A549 (cell line): ENCODE results near the gene CCL7. TPM values are rescaled to one million over a fixed set of nuclear protein-coding genes. Genes with fewer than 3 reads are reported as not detected.

Source experiments
- ATAC-seq, 2 experiments: fragments of 200-7000 bp in 1 of 2; fragments of >200 bp in 1 of 2; cut with Nextera tagmentation in 1 of 2; cut with Tn5 transposase in 1 of 2; 3 replicates each; pipeline versions ENCODE4 v1.8.0 to v1.9.1; 2018 to 2020; ENCODE audit warnings: mild to moderate bottlenecking in 1 of 2, moderate library complexity in 1 of 2
- CTCF ChIA-PET: fragments of 300-600 bp; sonication (Branson Sonifier 250); formaldehyde crosslinking; extraction: SDS; loops from one replicate; lab custom pipeline; 2021; ENCODE audit warnings: antibody characterized with exemption, inconsistent platforms; lab: Yijun Ruan, JAX
- POLR2A ChIA-PET: fragments of 350-600 bp; formaldehyde crosslinking; extraction: SDS; loops from one replicate; lab custom pipeline; 2021; ENCODE audit warnings: antibody characterized with exemption, inconsistent platforms; lab: Yijun Ruan, JAX
- DNase-seq, 2 experiments: peaks; one replicate each; pipeline versions ENCODE4 v3.0.0 to v3.0.0-alpha.2; 2011 to 2016; ENCODE audit warnings: low read depth in 1 of 2, low spot score in 1 of 2
- FAIRE-seq: peaks from 2 replicates; lab custom pipeline; 2011; peaks lifted over from hg19 to GRCh38; lab: Jason Lieb, UNC
- H3K27ac ChIP-seq, 2 experiments: fragments of >200 bp; sonication (Bioruptor Twin); formaldehyde crosslinking; 3 replicates each; pipeline ENCODE4 v1.5.1; 2016 to 2017
- H3K4me1 ChIP-seq: fragments of >200 bp; sonication (Bioruptor Twin); formaldehyde crosslinking; 3 replicates; pipeline ENCODE4 v1.6.1; 2016
- H3K4me2 ChIP-seq: fragments of >200 bp; sonication (Bioruptor Twin); formaldehyde crosslinking; 3 replicates; pipeline ENCODE4 v1.6.1; 2016
- H3K4me3 ChIP-seq: fragments of >200 bp; sonication (Bioruptor Twin); formaldehyde crosslinking; 3 replicates; pipeline ENCODE4 v1.5.1; 2016
- H3K9me3 ChIP-seq: fragments of >200 bp; sonication (Bioruptor Twin); formaldehyde crosslinking; 3 replicates; pipeline ENCODE4 v1.6.1; 2016
- BHLHE40 ChIP-seq: IDR thresholded peaks from 2 replicates; pipeline ENCODE4 v1.6.1; 2012; ENCODE audit warnings: low read depth, low read length, inconsistent platforms
- CBX8 ChIP-seq: fragments of 200-600 bp; sonication (generic); IDR thresholded peaks from 2 replicates; pipeline ENCODE4 v1.6.1; 2016
- CHD2 ChIP-seq: fragments of 150-350 bp; IDR thresholded peaks from 2 replicates; pipeline ENCODE4 v1.6.1; 2014; ENCODE audit warnings: low read length; ENCODE audit not compliant: partially characterized antibody
- EP300 ChIP-seq, 2 experiments: fragments of >200 bp; sonication (Bioruptor Twin); formaldehyde crosslinking; IDR thresholded peaks; 2 replicates in 1 of 2; 3 replicates in 1 of 2; pipeline ENCODE4 v1.6.1; 2016 to 2017
- ESRRA ChIP-seq: fragments of 150-350 bp; IDR thresholded peaks from 2 replicates; pipeline ENCODE4 v1.6.1; 2014; ENCODE audit warnings: mild to moderate bottlenecking, low read length, borderline replicate concordance
- GATA3 ChIP-seq: IDR thresholded peaks from 2 replicates; pipeline ENCODE4 v1.6.1; 2012; ENCODE audit warnings: borderline replicate concordance
- HDAC2 ChIP-seq: fragments of 200-600 bp; sonication (generic); IDR thresholded peaks from 2 replicates; pipeline ENCODE4 v1.6.1; 2016
- HOXB13 ChIP-seq: fragments of 250-450 bp; sonication (Bioruptor Pico); IDR thresholded peaks from 2 replicates; pipeline ENCODE4 v1.5.0; 2020; ENCODE audit warnings: low read depth, mild to moderate bottlenecking, moderate library complexity
- HOXB5 ChIP-seq: fragments of 250-450 bp; sonication (Bioruptor Pico); IDR thresholded peaks from 2 replicates; pipeline ENCODE4 v1.5.0; 2020; ENCODE audit warnings: mild to moderate bottlenecking, moderate library complexity
- JUNB ChIP-seq: fragments of >200 bp; sonication (Bioruptor Twin); formaldehyde crosslinking; IDR thresholded peaks from 2 replicates; pipeline ENCODE4 v1.6.1; 2016
- KDM1A ChIP-seq: fragments of 200-600 bp; sonication (generic); IDR thresholded peaks from 2 replicates; pipeline ENCODE4 v1.6.1; 2016; ENCODE audit warnings: low read depth, mild to moderate bottlenecking
- KDM5A ChIP-seq: fragments of 200-600 bp; sonication (generic); IDR thresholded peaks from 2 replicates; pipeline ENCODE4 v1.6.1; 2016; ENCODE audit warnings: antibody characterized with exemption, mild to moderate bottlenecking
- MAFK ChIP-seq: fragments of 450-650 bp; IDR thresholded peaks from 2 replicates; pipeline ENCODE4 v1.6.1; 2014; ENCODE audit not compliant: partially characterized antibody
- NPAS2 ChIP-seq: fragments of 250-450 bp; sonication (Bioruptor Pico); IDR thresholded peaks from 2 replicates; pipeline ENCODE4 v1.8.0; 2022; ENCODE audit warnings: mild to moderate bottlenecking, moderate library complexity, borderline replicate concordance
- NR3C1 ChIP-seq: fragments of >200 bp; sonication (Bioruptor Twin); formaldehyde crosslinking; IDR thresholded peaks from 3 replicates; pipeline ENCODE4 v1.6.1; 2017
- PHF8 ChIP-seq: fragments of 200-600 bp; sonication (generic); IDR thresholded peaks from 2 replicates; pipeline ENCODE4 v1.6.1; 2016; ENCODE audit warnings: low read depth, mild to moderate bottlenecking, antibody characterized with exemption, moderate library complexity, borderline replicate concordance
- POLR2AphosphoS2 ChIP-seq: conservative IDR thresholded peaks from 2 replicates; pipeline ENCODE4 v1.6.1; 2012; ENCODE audit warnings: low read length, improper control_type of control experiment, inconsistent platforms
- RARB ChIP-seq: fragments of 250-450 bp; sonication (Bioruptor Pico); IDR thresholded peaks from 2 replicates; pipeline ENCODE4 v1.8.0; 2021; ENCODE audit warnings: mild to moderate bottlenecking, moderate library complexity
- RCOR1 ChIP-seq: fragments of 150-350 bp; IDR thresholded peaks from 2 replicates; pipeline ENCODE4 v1.6.1; 2014; ENCODE audit warnings: antibody characterized with exemption, low read length, low read depth
- SMC3 ChIP-seq: fragments of >200 bp; sonication (Bioruptor Twin); formaldehyde crosslinking; IDR thresholded peaks from 3 replicates; pipeline ENCODE4 v1.6.1; 2018; ENCODE audit warnings: inconsistent platforms
- TFCP2L1 ChIP-seq: fragments of 250-450 bp; sonication (Bioruptor Pico); IDR thresholded peaks from 2 replicates; pipeline ENCODE4 v1.5.0; 2021; ENCODE audit warnings: mild to moderate bottlenecking
- ZNF302 ChIP-seq: fragments of 250-450 bp; sonication (Bioruptor Pico); IDR thresholded peaks from 2 replicates; pipeline ENCODE4 v1.9.0; 2021; ENCODE audit warnings: inconsistent platforms, mild to moderate bottlenecking, moderate library complexity
- WGBS: methylation state at CpG from one replicate; pipeline ENCODE4 v1.1.6; 2017; ENCODE audit errors: missing lambda C conversion rate; 5-methylcytosine and 5-hydroxymethylcytosine counted together
- polyA plus RNA-seq, 4 experiments: library from polyadenylated mRNA; depleted of rRNA in 3 of 4; stranded (reverse); fragments of >200 nt; fragmentation: RNase III in 1 of 4; extraction: RNeasy Plus Mini Kit Qiagen cat#74134 plus additional on column Dnase treatment in 1 of 4; gene quantifications; 2 replicates in 3 of 4; 3 replicates in 1 of 4; pipeline ENCODE4 v1.2.3, GENCODE V29; 2011 to 2017
- TF ChIP-seq, protein P1 (sequence below): fragments of 200-600 bp; sonication (generic); IDR thresholded peaks from 2 replicates; pipeline ENCODE4 v1.6.1; 2016; ENCODE audit warnings: antibody characterized with exemption, mild to moderate bottlenecking, moderate library complexity
- TF ChIP-seq, protein P2 (sequence below): fragments of 450-650 bp; IDR thresholded peaks from 2 replicates; pipeline ENCODE4 v1.6.1; 2014; ENCODE audit warnings: antibody characterized with exemption

The CCL7 gene
- polyA plus RNA-seq, 2 of the 4 experiments (the other 2 are of a cell fraction): 0.17 TPM; not detected in 1

DNA sequence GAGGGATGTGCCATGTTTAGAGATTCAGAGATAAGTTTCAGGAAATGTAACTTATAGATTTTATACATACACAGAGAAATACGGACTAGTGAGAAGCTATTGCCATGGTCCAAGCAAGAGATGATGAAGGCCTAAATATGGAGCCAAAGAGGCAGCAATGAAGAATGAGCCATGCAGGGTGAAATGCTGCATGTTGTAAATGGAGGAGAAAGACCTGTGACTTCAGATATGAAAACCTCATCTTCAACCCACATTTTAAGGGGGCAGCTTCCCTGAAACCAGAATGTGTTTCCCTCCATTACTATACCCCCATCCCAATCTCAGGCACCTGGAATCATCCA, 12.1 kb upstream of the CCL7 start:
- ChIA-PET CTCF (interaction anchor here (1.2 kb wide), 1 partner anchor 21 kb away, joined by 3 read pairs; no protein-coding TSS in a partner anchor), POLR2A (no interaction called here)
- Histone ChIP-seq H3K9me3 (no peaks in the 10 kb centered on the region), H3K27ac (no peak overlapping the region), H3K4me1 (peaks cover 29% of the 10 kb centered on the region), H3K4me3 (no peak overlapping the region), H3K4me2 (no peak overlapping the region)
- FAIRE-seq (no peak), ATAC-seq (no peak), DNase-seq (no peak)
- TF ChIP-seq, protein P1, sequence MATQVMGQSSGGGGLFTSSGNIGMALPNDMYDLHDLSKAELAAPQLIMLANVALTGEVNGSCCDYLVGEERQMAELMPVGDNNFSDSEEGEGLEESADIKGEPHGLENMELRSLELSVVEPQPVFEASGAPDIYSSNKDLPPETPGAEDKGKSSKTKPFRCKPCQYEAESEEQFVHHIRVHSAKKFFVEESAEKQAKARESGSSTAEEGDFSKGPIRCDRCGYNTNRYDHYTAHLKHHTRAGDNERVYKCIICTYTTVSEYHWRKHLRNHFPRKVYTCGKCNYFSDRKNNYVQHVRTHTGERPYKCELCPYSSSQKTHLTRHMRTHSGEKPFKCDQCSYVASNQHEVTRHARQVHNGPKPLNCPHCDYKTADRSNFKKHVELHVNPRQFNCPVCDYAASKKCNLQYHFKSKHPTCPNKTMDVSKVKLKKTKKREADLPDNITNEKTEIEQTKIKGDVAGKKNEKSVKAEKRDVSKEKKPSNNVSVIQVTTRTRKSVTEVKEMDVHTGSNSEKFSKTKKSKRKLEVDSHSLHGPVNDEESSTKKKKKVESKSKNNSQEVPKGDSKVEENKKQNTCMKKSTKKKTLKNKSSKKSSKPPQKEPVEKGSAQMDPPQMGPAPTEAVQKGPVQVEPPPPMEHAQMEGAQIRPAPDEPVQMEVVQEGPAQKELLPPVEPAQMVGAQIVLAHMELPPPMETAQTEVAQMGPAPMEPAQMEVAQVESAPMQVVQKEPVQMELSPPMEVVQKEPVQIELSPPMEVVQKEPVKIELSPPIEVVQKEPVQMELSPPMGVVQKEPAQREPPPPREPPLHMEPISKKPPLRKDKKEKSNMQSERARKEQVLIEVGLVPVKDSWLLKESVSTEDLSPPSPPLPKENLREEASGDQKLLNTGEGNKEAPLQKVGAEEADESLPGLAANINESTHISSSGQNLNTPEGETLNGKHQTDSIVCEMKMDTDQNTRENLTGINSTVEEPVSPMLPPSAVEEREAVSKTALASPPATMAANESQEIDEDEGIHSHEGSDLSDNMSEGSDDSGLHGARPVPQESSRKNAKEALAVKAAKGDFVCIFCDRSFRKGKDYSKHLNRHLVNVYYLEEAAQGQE: no peak
- TF ChIP-seq SMC3 (no peak), RARB (CRISPR knock-in tag) (no peak), EP300 (IDR thresholded peaks at IDR 0.05) (no peak), NPAS2 (CRISPR knock-in tag) (no peak), HOXB5 (no peak), TFCP2L1 (no peak), NR3C1 (no peak), PHF8 (no peak), RCOR1 (no peak), POLR2AphosphoS2 (no peak), JUNB (no peak), CHD2 (no peak), KDM1A (no peak), HDAC2 (no peak), GATA3 (no peak), ZNF302 (CRISPR knock-in tag) (no peak)
- TF ChIP-seq, protein P2, sequence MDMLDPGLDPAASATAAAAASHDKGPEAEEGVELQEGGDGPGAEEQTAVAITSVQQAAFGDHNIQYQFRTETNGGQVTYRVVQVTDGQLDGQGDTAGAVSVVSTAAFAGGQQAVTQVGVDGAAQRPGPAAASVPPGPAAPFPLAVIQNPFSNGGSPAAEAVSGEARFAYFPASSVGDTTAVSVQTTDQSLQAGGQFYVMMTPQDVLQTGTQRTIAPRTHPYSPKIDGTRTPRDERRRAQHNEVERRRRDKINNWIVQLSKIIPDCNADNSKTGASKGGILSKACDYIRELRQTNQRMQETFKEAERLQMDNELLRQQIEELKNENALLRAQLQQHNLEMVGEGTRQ: no peak
- WGBS: 85% methylated on average over 1 of the region's 1 CpG

DNA sequence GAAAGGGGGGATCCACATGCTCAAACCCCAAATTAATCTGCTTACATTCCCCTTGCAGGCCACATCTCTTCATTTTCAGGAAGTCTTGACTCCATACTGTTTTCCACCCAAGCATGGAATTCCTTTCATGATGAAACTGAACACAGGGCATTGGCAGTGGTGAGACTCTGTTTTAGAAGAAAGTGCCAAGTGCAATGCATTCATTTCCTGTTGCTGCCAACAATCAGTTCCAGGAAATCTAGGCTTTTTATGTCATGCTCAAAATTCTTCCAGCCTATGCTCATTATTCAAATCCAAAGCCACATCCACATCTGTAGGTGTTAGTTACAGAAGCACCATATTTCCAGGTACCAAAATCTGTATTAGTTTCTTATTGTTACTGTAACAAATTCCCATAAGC, 10.9 kb upstream of the CCL7 start:
- TF ChIP-seq BHLHE40 (no peak), CBX8 (no peak)
- H3K27ac ChIP-seq: no peak overlapping the region; a peak in 1 of 6 replicates
- H3K9me3 ChIP-seq: no peaks in the 10 kb centered on the region
- no peak for FAIRE-seq
- ChIA-PET POLR2A (no interaction called here), CTCF (interaction anchor here (0.9 kb wide), 1 partner anchor 59 kb away, joined by 3 read pairs; no protein-coding TSS in a partner anchor)
- DNase-seq: no peak
- no peak overlapping the region for H3K4me2 ChIP-seq
- H3K4me1 ChIP-seq: peaks cover 17% of the 10 kb centered on the region
- no peak for ATAC-seq
- H3K4me3 ChIP-seq: no peak overlapping the region

DNA sequence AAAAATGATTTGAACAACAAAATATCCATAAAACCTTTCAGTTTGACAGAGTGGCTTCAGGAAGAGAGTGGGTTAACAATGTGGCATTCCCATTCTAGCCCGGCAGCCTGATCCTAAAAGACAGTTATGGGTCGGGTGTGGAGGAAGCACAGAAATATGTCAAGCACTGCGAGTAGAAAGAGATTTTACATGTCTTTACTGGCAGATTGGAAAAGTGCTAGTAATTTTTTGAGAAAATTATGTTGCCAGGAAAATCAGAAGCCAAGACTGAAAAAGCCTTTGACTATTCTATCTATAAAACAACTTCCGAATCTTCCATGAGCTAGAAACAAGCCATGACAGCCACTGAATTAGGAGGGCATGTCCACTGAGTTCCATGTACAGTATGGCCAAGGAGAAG, 9.2 kb upstream of the CCL7 start:
- ATAC-seq: no peak
- H3K4me1 ChIP-seq: peaks cover 2% of the 10 kb centered on the region; the same call in 2 of the 3 replicates
- DNase-seq: no peak
- TF ChIP-seq BHLHE40 (no peak), MAFK (no peak), ESRRA (no peak), KDM5A (no peak), HOXB13 (CRISPR knock-in tag) (no peak)
- TF ChIP-seq, all 56 proteins: peak for 0
- Histone ChIP-seq H3K4me3 (no peak overlapping the region), H3K27ac (no peak overlapping the region), H3K9me3 (no peaks in the 10 kb centered on the region), H3K4me2 (no peak overlapping the region)
- ChIA-PET POLR2A (no interaction called here), CTCF (no interaction called here)
- WGBS: 64% methylated on average over 4 of the region's 4 CpGs
- FAIRE-seq: no peak
